Chondrocyte (in vitro differentiated cells): ENCODE measurements around the gene ACADVL. TPM values are rescaled to one million over a fixed set of nuclear protein-coding genes. Genes with fewer than 3 reads are reported as not detected.

Experiments
- DNase-seq: peaks from one replicate; pipeline ENCODE4 v3.0.0; 2021; ENCODE audit warnings: mixed read lengths, low spot score
- H3K27ac Mint-ChIP-seq: one replicate; pipeline ENCODE4 v1.8.0; 2021; ENCODE audit warnings: mild to moderate bottlenecking, moderate library complexity, mixed read lengths; ENCODE audit not compliant: unreplicated experiment
- H3K27me3 Mint-ChIP-seq: 2 replicates; pipeline ENCODE4 v1.8.0; 2021; ENCODE audit warnings: low read depth, mixed read lengths
- H3K36me3 Mint-ChIP-seq: 2 replicates; pipeline ENCODE4 v1.8.0; 2021; ENCODE audit warnings: low read depth, mixed read lengths
- H3K4me1 Mint-ChIP-seq: 2 replicates; pipeline ENCODE4 v1.8.0; 2021; ENCODE audit warnings: low read depth, mild to moderate bottlenecking, mixed read lengths
- H3K4me3 Mint-ChIP-seq: one replicate; pipeline ENCODE4 v1.8.0; 2021; ENCODE audit warnings: mild to moderate bottlenecking, moderate library complexity, mixed read lengths; ENCODE audit not compliant: unreplicated experiment
- H3K9me3 Mint-ChIP-seq: 2 replicates; pipeline ENCODE4 v1.8.0; 2021; ENCODE audit warnings: low read depth, mixed read lengths
- total RNA-seq: library from RNA; stranded (reverse); gene quantifications from 3 replicates; pipeline ENCODE4 v1.2.1, GENCODE V29; 2021
- TF ChIP-seq, protein P1 (sequence below): fragments of 200-600 bp; sonication (generic); IDR thresholded peaks from 2 replicates; pipeline ENCODE4 v1.5.0; 2021; ENCODE audit warnings: antibody characterized with exemption, mild to moderate bottlenecking, moderate library complexity

Gene ACADVL
- total RNA-seq, 1 donor from 2014 or later = 454 TPM

DNA sequence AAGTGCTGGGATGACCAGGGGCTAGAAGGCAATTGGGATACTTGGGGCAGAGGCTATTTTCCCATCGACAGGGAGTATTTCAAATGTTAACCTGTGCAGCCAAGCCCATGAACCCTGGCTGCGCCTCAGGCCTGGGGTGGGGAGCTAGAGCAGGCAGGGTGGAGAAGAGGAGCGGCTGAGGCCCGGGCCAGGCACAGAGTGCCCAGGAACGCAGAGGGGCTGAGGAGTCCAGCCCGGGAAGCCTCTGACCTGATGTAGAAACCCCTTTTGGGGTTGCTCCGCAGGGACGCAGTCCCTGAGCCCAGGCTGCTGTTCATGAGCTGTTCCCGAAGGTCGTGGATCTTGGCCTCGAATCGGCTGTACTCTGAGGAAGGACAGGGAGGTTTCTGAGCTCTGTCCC is 23.8 kb upstream of the ACADVL start:
- H3K27ac Mint-ChIP-seq = no peak overlapping the region
- TF ChIP-seq, protein P1, sequence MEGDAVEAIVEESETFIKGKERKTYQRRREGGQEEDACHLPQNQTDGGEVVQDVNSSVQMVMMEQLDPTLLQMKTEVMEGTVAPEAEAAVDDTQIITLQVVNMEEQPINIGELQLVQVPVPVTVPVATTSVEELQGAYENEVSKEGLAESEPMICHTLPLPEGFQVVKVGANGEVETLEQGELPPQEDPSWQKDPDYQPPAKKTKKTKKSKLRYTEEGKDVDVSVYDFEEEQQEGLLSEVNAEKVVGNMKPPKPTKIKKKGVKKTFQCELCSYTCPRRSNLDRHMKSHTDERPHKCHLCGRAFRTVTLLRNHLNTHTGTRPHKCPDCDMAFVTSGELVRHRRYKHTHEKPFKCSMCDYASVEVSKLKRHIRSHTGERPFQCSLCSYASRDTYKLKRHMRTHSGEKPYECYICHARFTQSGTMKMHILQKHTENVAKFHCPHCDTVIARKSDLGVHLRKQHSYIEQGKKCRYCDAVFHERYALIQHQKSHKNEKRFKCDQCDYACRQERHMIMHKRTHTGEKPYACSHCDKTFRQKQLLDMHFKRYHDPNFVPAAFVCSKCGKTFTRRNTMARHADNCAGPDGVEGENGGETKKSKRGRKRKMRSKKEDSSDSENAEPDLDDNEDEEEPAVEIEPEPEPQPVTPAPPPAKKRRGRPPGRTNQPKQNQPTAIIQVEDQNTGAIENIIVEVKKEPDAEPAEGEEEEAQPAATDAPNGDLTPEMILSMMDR = no peak
- H3K4me1 Mint-ChIP-seq = no peaks in the 10 kb centered on the region
- DNase-seq = no peak
- H3K4me3 Mint-ChIP-seq = no peak overlapping the region
- no peaks in the 10 kb centered on the region for H3K9me3 Mint-ChIP-seq
- no peaks in the 10 kb centered on the region for H3K27me3 Mint-ChIP-seq
- H3K36me3 Mint-ChIP-seq = peaks cover 26% of the 10 kb centered on the region

DNA sequence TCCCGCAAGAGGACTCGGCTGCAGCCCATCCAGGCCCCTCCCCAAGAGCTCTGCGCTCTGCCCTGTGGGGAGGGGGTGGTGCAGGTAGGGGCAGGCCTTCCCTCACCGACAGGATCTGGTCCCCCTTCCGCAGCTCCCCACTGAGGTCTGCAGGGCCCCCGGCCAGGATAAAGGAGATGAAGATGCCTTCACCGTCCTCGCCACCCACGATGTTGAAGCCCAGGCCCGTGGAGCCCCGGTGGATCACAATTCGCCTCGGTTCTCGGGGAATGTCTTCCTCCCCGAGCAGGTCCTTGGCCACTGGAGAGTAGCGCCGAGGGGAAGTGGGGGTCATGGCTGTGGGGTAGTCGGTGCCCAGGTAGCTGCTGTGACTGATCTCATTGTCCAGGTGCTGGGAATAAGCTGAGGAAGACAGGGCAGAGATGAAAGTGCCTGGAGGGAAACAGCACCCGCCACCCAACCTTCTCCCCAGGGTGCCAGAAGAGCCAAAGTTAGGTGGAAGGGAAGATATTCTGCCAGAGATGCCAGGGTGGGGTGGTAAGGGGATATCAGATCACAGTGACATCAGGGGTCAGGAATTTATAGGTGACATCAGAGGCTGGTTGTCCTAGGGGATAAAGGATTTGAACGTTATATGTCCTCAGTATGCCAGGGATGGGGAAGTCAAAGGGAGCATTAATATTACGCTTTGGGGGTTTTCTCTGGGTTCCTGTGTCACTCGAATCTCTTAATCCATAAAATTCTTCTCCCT is 22.9 kb upstream of the ACADVL start:
- Mint-ChIP-seq H3K27ac (no peak overlapping the region), H3K4me3 (no peak overlapping the region), H3K27me3 (no peaks in the 10 kb centered on the region), H3K9me3 (no peaks in the 10 kb centered on the region), H3K4me1 (no peaks in the 10 kb centered on the region), H3K36me3 (peaks cover 21% of the 10 kb centered on the region)
- TF ChIP-seq, protein P1 = no peak
- DNase-seq = no peak

DNA sequence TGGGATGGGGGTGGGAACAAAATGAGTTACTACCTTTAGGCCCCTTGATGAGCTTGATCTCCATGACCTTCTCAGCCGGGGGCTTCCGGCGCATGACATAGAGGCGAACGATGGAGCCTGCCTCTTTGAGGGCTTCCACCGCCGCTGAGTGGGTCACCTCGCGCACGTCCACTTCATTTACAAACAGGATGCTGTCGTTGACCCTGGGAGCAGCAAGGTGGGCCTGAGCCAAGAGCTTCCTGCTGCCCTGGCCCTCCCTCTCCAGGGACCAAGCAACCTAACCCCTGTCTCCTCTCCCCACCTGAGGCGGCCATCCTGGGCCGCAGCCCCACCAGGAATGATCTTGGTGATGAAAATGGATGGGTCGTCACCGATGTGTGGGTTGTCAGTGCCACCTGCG is 16.3 kb upstream of the ACADVL start:
- TF ChIP-seq, protein P1 = no peak
- peaks cover 18% of the 10 kb centered on the region for H3K4me1 Mint-ChIP-seq
- H3K9me3 Mint-ChIP-seq = no peaks in the 10 kb centered on the region
- no peak overlapping the region for H3K4me3 Mint-ChIP-seq
- no peak overlapping the region for H3K27ac Mint-ChIP-seq
- DNase-seq = no peak
- H3K27me3 Mint-ChIP-seq = no peaks in the 10 kb centered on the region
- peaks cover 11% of the 10 kb centered on the region for H3K36me3 Mint-ChIP-seq

DNA sequence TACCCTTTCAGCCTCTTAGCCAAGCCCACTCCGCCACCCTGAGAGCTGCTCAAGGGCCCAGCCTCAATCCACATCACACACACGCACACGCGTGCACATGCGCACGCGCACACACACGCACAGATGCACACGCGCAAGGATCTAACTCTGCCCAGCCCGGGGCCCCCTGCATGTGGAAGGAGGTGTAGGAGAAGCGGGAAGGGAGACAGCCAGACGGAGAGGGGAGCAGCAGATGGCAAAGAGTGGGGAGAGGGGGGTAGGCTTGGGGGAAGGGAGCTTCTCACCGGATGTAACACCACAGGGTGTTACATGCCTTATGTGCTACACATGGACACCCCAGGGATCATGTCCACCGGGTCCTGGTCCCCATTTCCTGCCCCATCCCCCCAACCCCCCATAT is 15.4 kb upstream of the ACADVL start:
- Mint-ChIP-seq H3K36me3 (peaks cover 11% of the 10 kb centered on the region), H3K9me3 (no peaks in the 10 kb centered on the region), H3K27ac (peak overlapping the region; percentile 32), H3K4me3 (peak overlapping the region; percentile 66), H3K27me3 (no peaks in the 10 kb centered on the region), H3K4me1 (peaks cover 18% of the 10 kb centered on the region)
- DNase-seq = no peak
- TF ChIP-seq, protein P1 = no peak

DNA sequence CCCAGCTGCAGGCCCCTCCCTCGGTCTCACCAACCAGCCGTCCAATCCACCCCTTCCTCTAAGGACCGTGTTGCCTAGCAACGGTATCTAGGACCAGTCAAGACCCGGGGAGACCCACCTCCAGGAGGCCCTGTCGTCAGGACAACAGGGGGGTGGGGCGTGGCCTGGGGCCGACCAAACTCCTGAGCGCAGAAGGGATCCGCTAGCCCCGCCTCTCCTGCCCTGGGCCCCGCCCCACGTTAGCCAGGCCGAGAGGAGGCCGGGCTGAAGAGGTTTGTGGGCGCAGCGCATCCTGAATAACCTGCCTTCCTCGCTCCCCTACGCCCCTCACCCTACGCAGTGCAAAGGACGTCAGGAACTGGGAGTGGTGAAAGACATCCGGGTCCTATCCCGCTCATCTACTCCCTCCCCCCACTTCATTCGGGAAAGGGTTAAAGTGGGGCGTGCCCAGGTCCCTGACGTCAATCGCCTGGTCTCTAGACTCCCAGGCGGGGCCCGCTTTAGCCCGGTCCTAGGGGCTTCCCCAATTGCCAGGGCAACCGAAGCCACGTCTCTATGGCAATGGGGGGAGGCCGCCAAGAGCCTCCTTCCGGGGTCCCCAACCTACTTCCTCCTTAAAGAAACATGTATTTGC is 14.8 kb upstream of the ACADVL start:
- TF ChIP-seq, protein P1 = no peak
- Mint-ChIP-seq H3K36me3 (peaks cover 11% of the 10 kb centered on the region), H3K9me3 (no peaks in the 10 kb centered on the region), H3K4me1 (peaks cover 18% of the 10 kb centered on the region), H3K27ac (peak overlapping the region; percentile 70), H3K27me3 (no peaks in the 10 kb centered on the region), H3K4me3 (peak overlapping the region; percentile 66)
- no peak for DNase-seq
